BJ (cell line): Measurements from ENCODE around the gene CHCHD6. TPM values are rescaled to one million over a fixed set of nuclear protein-coding genes. Genes with fewer than 3 reads are reported as not detected.

Experiments
- CTCF ChIA-PET: fragments of 350-600 bp; formaldehyde crosslinking; extraction: SDS; loops from one replicate; lab custom pipeline; 2021; ENCODE audit warnings: antibody characterized with exemption, inconsistent platforms; lab: Yijun Ruan, JAX
- POLR2A ChIA-PET: fragments of 300-600 bp; sonication (Branson Sonifier 250); formaldehyde crosslinking; extraction: SDS; loops from one replicate; lab custom pipeline; 2021; ENCODE audit warnings: antibody characterized with exemption; lab: Charles Lee
- DNase-seq: peaks from one replicate; pipeline ENCODE4 v3.0.0-alpha.2; 2011; ENCODE audit warnings: low read depth
- H3K27me3 ChIP-seq: 2 replicates; pipeline ENCODE4 v1.6.0; 2011; ENCODE audit warnings: low read length; ENCODE audit not compliant: control insufficient read depth, insufficient read depth
- H3K36me3 ChIP-seq: 2 replicates; pipeline ENCODE4 v1.5.1; 2011; ENCODE audit warnings: low read length; ENCODE audit not compliant: control insufficient read depth, insufficient read depth
- H3K4me3 ChIP-seq: 2 replicates; pipeline ENCODE4 v1.5.1; 2011; ENCODE audit warnings: low read depth, mild to moderate bottlenecking, control low read depth, low read length
- CTCF ChIP-seq: IDR thresholded peaks from 2 replicates; pipeline ENCODE4 v1.5.1; 2011; ENCODE audit warnings: low read depth, mild to moderate bottlenecking, control low read depth, inconsistent platforms, low read length, moderate library complexity; ENCODE audit not compliant: insufficient read depth
- polyA plus RNA-seq: library from polyadenylated mRNA; depleted of rRNA; stranded (reverse); fragments of >200 nt; gene quantifications from 2 replicates; pipeline ENCODE4 v1.2.3, GENCODE V29; 2011

The CHCHD6 gene
- polyA plus RNA-seq, 1 experiment = 23.7 TPM

DNA sequence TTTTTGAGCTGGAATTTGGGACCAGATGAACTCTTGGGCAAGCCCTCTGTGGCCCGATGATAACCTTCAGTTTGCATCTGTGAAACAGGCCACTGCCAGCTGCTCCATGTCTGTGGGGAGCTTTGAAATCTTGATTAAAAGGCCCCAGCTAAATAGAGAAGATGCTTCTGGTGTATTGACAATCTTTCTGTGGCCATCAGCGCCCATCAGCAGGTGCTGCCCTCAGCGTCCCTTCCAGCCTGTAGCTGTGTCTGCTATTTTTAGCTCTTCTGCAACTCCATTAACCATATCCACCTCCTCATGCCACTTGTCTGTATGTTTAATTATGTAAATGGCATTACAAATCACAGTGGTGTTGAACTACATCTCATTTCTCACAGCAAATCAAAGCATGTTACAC lies 54.0 kb downstream of the CHCHD6 start:
- no peak for DNase-seq
- Histone ChIP-seq H3K27me3 (no peaks in the 10 kb centered on the region), H3K36me3 (no peaks in the 10 kb centered on the region), H3K4me3 (no peak overlapping the region)
- no peak for TF ChIP-seq CTCF
- POLR2A ChIA-PET = no interaction called here
- CTCF ChIA-PET = no interaction called here

GRCh38 chr3:126758882-126759281 lies 54.8 kb downstream of the CHCHD6 start:
- DNase-seq = no peak
- CTCF ChIA-PET = no interaction called here
- TF ChIP-seq CTCF = no peak
- no peaks in the 10 kb centered on the region for H3K36me3 ChIP-seq
- POLR2A ChIA-PET = no interaction called here
- no peaks in the 10 kb centered on the region for H3K27me3 ChIP-seq
- no peak overlapping the region for H3K4me3 ChIP-seq

DNA sequence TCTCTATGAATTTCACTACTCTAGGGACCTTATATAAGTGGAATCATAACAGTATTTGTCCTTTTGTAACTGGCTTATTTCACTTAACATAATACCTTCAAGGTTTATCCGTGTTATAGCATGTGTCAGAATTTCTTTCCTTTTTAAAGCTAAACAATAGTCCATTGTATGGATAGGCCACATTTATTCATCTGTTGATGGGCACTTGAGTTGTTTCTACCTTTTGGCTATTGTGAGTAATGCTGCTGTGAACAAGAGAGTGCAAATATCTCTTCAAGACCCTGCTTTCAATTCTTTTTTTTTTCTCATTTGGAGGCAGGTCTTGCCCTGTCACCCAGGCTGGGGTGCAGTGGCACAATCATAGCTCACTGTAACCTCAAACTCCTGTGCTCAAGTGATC lies 56.5 kb downstream of the CHCHD6 start:
- Histone ChIP-seq H3K27me3 (no peaks in the 10 kb centered on the region), H3K4me3 (no peak overlapping the region), H3K36me3 (no peaks in the 10 kb centered on the region)
- ChIA-PET POLR2A (no interaction called here), CTCF (interaction anchor here (1.2 to 1.8 kb wide), 2 partner anchors 8 to 18 kb away, joined by 3 to 9 read pairs; no protein-coding TSS in a partner anchor)
- DNase-seq = no peak
- no peak for TF ChIP-seq CTCF

DNA sequence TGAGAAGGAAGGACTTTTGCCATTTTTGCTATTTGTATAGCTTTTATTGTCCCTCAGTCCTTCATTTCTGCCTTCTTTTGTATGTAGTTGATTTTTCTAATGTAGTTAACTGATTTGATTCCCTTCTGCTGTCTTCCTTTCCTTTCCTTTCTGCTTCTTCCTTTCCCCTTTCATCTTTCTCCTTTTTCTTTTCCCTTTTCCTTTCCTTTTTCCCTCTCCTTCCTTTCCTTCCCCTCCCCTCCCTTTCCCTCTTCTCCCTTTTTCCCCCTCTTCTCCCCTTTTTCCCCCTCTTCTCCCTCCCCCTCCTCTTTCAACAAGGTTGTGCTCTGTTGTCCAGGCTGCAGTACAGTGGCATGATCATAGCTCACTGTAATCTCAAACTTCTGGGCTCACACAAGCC lies 59.0 kb downstream of the CHCHD6 start:
- POLR2A ChIA-PET = no interaction called here
- 0 out of 2 replicates have a peak, but pooled peaks cover 1% of the 10 kb centered on the region for H3K36me3 ChIP-seq
- TF ChIP-seq CTCF = no peak
- CTCF ChIA-PET = interaction anchor here (0.7 to 4.3 kb wide), 2 partner anchors 10 to 215 kb away, joined by 3 to 20 read pairs; no protein-coding TSS in a partner anchor
- DNase-seq = no peak
- no peak overlapping the region for H3K4me3 ChIP-seq
- no peaks in the 10 kb centered on the region for H3K27me3 ChIP-seq

- no peak for DNase-seq
- H3K36me3 ChIP-seq = 0 out of 2 replicates have a peak, but pooled peaks cover 1% of the 10 kb centered on the region
- H3K27me3 ChIP-seq = no peaks in the 10 kb centered on the region
- POLR2A ChIA-PET = no interaction called here
- CTCF ChIA-PET = interaction anchor here (4.3 kb wide), 1 partner anchor 12 kb away, joined by 20 read pairs; no protein-coding TSS in a partner anchor
- TF ChIP-seq CTCF = no peak
- H3K4me3 ChIP-seq = no peak overlapping the region
These were observed 61.4 kb downstream of the CHCHD6 start for GRCh38 chr3:126765187-126766069.
